K562 (cell line): ENCODE data around the gene KNDC1. TPM values are rescaled to one million over a fixed set of nuclear protein-coding genes. Genes with fewer than 3 reads are reported as not detected.

Experiments
- ATAC-seq: fragments of 200-7000 bp; cut with Tn5 transposase; 3 replicates; pipeline ENCODE4 v1.9.1; 2020; ENCODE audit warnings: moderate library complexity
- BruUV-seq: library from RNA; stranded (reverse); fragments of 400-500 nt; replicated peaks from 2 replicates; lab custom pipeline; 2021; lab: Mats Ljungman, UMichigan
- CTCF ChIA-PET: fragments of 300-600 bp; formaldehyde crosslinking; extraction: SDS; loops from one replicate; lab custom pipeline; 2021; ENCODE audit warnings: low intra/inter-chr PET ratio; lab: Yijun Ruan, JAX
- POLR2A ChIA-PET: fragments of 300-600, 350-650 bp; sonication (Branson Sonifier 250); formaldehyde crosslinking; extraction: SDS; loops from one replicate; lab custom pipeline; 2021; ENCODE audit warnings: antibody characterized with exemption, inconsistent platforms; lab: Yijun Ruan, JAX
- DNase-seq, 4 experiments: peaks; one replicate each; pipeline versions ENCODE4 v3.0.0 to v3.0.0-alpha.2; 2011 to 2018; ENCODE audit warnings: low spot score in 3 of 4, mixed read lengths in 3 of 4; ENCODE audit errors: extremely low read depth in 1 of 4
- FAIRE-seq: peaks from 2 replicates; lab custom pipeline; 2011; peaks lifted over from hg19 to GRCh38; lab: Jason Lieb, UNC
- H2AFZ ChIP-seq: 2 replicates; pipeline ENCODE4 v1.6.0; 2011; ENCODE audit warnings: low read depth, low read length, control low read depth, inconsistent platforms
- H3K27ac ChIP-seq: fragments of 200-600 bp; 3 replicates; pipeline ENCODE4 v1.8.0; 2011; ENCODE audit warnings: low read depth, mild to moderate bottlenecking, control low read depth, inconsistent platforms, low read length, moderate library complexity, mixed read lengths; ENCODE audit errors: extremely low read depth
- H3K27me3 ChIP-seq, 2 experiments: fragments of 300-600 bp in 1 of 2; 2 replicates in 1 of 2; 3 replicates in 1 of 2; pipeline versions ENCODE4 v1.6.0 to v1.8.0; 2011; ENCODE audit warnings: inconsistent platforms in 2 of 2, low read length in 2 of 2, mild to moderate bottlenecking in 1 of 2, mixed read lengths in 1 of 2, moderate library complexity in 1 of 2; ENCODE audit not compliant: control insufficient read depth in 2 of 2, insufficient read depth in 2 of 2
- H3K36me3 ChIP-seq: fragments of 300-600 bp; 3 replicates; pipeline ENCODE4 v1.8.0; 2011; ENCODE audit warnings: mild to moderate bottlenecking, low read length, inconsistent platforms; ENCODE audit not compliant: control insufficient read depth, insufficient read depth
- H3K4me1 ChIP-seq, 2 experiments: fragments of 200-600 bp in 1 of 2; replicated peaks in 1 of 2; 2 replicates in 1 of 2; 3 replicates in 1 of 2; pipeline versions ENCODE4 v1.5.1 to v1.8.0; 2011; ENCODE audit warnings: inconsistent platforms in 2 of 2, low read length in 2 of 2, mild to moderate bottlenecking in 1 of 2, mixed read lengths in 1 of 2, moderate library complexity in 1 of 2; ENCODE audit not compliant: control insufficient read depth in 2 of 2, insufficient read depth in 2 of 2
- H3K4me2 ChIP-seq: 2 replicates; pipeline ENCODE4 v1.6.1; 2011; ENCODE audit warnings: low read length, control low read depth, inconsistent platforms, mixed read lengths; ENCODE audit not compliant: insufficient read depth
- H3K4me3 ChIP-seq: fragments of 200-600 bp; sonication (generic), shearing (Covaris generic); 2 replicates; pipeline ENCODE4 v1.5.1; 2016; ENCODE audit warnings: control low read depth, inconsistent platforms
- H3K79me2 ChIP-seq: fragments of 200-600 bp; 3 replicates; pipeline ENCODE4 v1.8.0; 2011; ENCODE audit warnings: low read length, inconsistent platforms; ENCODE audit not compliant: control insufficient read depth, insufficient read depth
- H3K9ac ChIP-seq, 2 experiments: 2 replicates each; pipeline versions ENCODE4 v1.6.0 to v1.6.1; 2011; ENCODE audit warnings: low read depth in 2 of 2, low read length in 2 of 2, control low read depth in 1 of 2, inconsistent platforms in 1 of 2, mild to moderate bottlenecking in 1 of 2, mixed read lengths in 1 of 2; ENCODE audit not compliant: insufficient read depth in 1 of 2
- H3K9me1 ChIP-seq: one replicate; pipeline ENCODE4 v1.6.0; 2011; ENCODE audit warnings: inconsistent platforms, mild to moderate bottlenecking, low read length, moderate library complexity; ENCODE audit not compliant: control insufficient read depth, insufficient read depth
- H3K9me3 ChIP-seq: replicated peaks from 2 replicates; pipeline ENCODE4 v1.5.1; 2011; ENCODE audit warnings: low read depth, low read length, inconsistent platforms; ENCODE audit not compliant: control insufficient read depth, insufficient read depth
- H4K20me1 ChIP-seq: replicated peaks from 2 replicates; pipeline ENCODE4 v1.6.1; 2011; ENCODE audit warnings: low read length, inconsistent platforms, mixed read lengths; ENCODE audit not compliant: control insufficient read depth, insufficient read depth
- ETV5 ChIP-seq: sonication (generic); formaldehyde crosslinking; IDR thresholded peaks from 2 replicates; pipeline ENCODE4 v1.4.0; 2020; ENCODE audit warnings: low read depth, mild to moderate bottlenecking, missing genetic modification reagents
- EWSR1 ChIP-seq: fragments of 450-650 bp; IDR thresholded peaks from 2 replicates; pipeline ENCODE4 v1.6.1; 2018; ENCODE audit warnings: borderline replicate concordance, mild to moderate bottlenecking, low read depth, moderate library complexity; ENCODE audit not compliant: partially characterized antibody
- JUND ChIP-seq, 2 experiments: IDR thresholded peaks; 2 replicates in 1 of 2; 3 replicates in 1 of 2; pipeline ENCODE4 v1.6.1; 2011; ENCODE audit warnings: borderline replicate concordance in 2 of 2, low read depth in 2 of 2, low read length in 2 of 2, improper control_type of control experiment in 1 of 2, missing biosample characterization in 1 of 2, missing genetic modification characterization in 1 of 2, missing genetic modification reagents in 1 of 2
- MYNN ChIP-seq, 2 experiments: sonication (generic); formaldehyde crosslinking in 1 of 2; IDR thresholded peaks; 2 replicates each; pipeline versions ENCODE4 v1.5.0 to v1.6.1; 2016 to 2020; ENCODE audit warnings: antibody characterized with exemption in 1 of 2, missing genetic modification reagents in 1 of 2
- RFX1 ChIP-seq: fragments of 450-650 bp; IDR thresholded peaks from 2 replicates; pipeline ENCODE4 v1.6.1; 2016; ENCODE audit warnings: mild to moderate bottlenecking, moderate library complexity
- RNF219 ChIP-seq: fragments of 250-450 bp; sonication (Bioruptor Pico); IDR thresholded peaks from 2 replicates; pipeline ENCODE4 v1.5.0; 2022; ENCODE audit warnings: mild to moderate bottlenecking
- TCF7 ChIP-seq: sonication (generic); IDR thresholded peaks from 2 replicates; pipeline ENCODE4 v1.6.1; 2016; ENCODE audit warnings: antibody characterized with exemption, borderline replicate concordance
- TCFL5 ChIP-seq: fragments of 250-450 bp; sonication (Bioruptor Pico); conservative IDR thresholded peaks from 2 replicates; pipeline ENCODE4 v1.6.1; 2021; ENCODE audit warnings: mild to moderate bottlenecking, moderate library complexity, matching md5 sums
- ZNF444 ChIP-seq: fragments of 250-450 bp; sonication (Bioruptor Pico); IDR thresholded peaks from 2 replicates; pipeline ENCODE4 v1.4.0; 2020; ENCODE audit warnings: mild to moderate bottlenecking, moderate library complexity
- ZNF780A ChIP-seq: fragments of 250-450 bp; sonication (Bioruptor Pico); IDR thresholded peaks from 2 replicates; pipeline ENCODE4 v1.5.0; 2021; ENCODE audit warnings: mild to moderate bottlenecking
- WGBS: fragments of 100-300 bp; shearing (Covaris generic); methylation state at CpG from one replicate; pipeline ENCODE4 v1.1.6; 2016; ENCODE audit warnings: low coverage, mixed read lengths; ENCODE audit not compliant: insufficient coverage; ENCODE audit errors: missing lambda C conversion rate; 5-methylcytosine and 5-hydroxymethylcytosine counted together
- in situ Hi-C: fragments of 300-500 bp; cut with MboI; formaldehyde crosslinking; loops from 4 replicates; pipeline ENCODE4 v1.15.0; 2018; ENCODE audit warnings: inconsistent platforms, mixed read lengths
- intact Hi-C: fragments of 100-400 bp; cut with micrococcal nuclease; formaldehyde crosslinking; loops from 2 replicates; pipeline ENCODE4 v1.14.2; 2022
- polyA plus RNA-seq, 8 experiments: library from polyadenylated mRNA; depleted of rRNA in 4 of 8; stranded (reverse) in 5 of 8; unstranded in 3 of 8; fragments of >200 nt; fragmentation: Nextera tagmentation in 2 of 8; fragmentation: Illumina TruSeq in 1 of 8; extraction: Ambion mirVana in 2 of 8; extraction: Trizol in 1 of 8; gene quantifications; 2 replicates each; pipeline versions ENCODE4 v1.2.1 to v1.2.3, GENCODE V29; 2011 to 2014; ENCODE audit warnings: inconsistent platforms in 1 of 8, missing spikeins in 1 of 8
- total RNA-seq, 7 experiments: library from RNA; depleted of rRNA in 6 of 7; stranded (reverse); fragments of >200 nt in 6 of 7; fragmentation: Illumina TruSeq in 2 of 7; extraction: Trizol in 2 of 7; gene quantifications; 2 replicates each; pipeline versions ENCODE4 v1.2.1 to v1.2.3, GENCODE V29; 2011 to 2021; ENCODE audit warnings: low replicate concordance in 1 of 7
- TF ChIP-seq, protein P1 (sequence below): fragments of 200-400 bp; formaldehyde crosslinking; IDR thresholded peaks from 2 replicates; pipeline ENCODE4 v1.6.1; 2017; ENCODE audit warnings: mild to moderate bottlenecking, low read depth, low read length, moderate library complexity
- TF ChIP-seq, protein P2 (sequence below): IDR thresholded peaks from 2 replicates; pipeline ENCODE4 v1.6.1; 2011; ENCODE audit not compliant: insufficient read length; ENCODE audit errors: extremely low read depth

The KNDC1 gene
- total and polyA plus RNA-seq, 9 of the 15 experiments (the other 6 are each of a cell fraction or from before 2014, with no cell fraction given): 0.07 to 0.26 (median 0.11) TPM; not detected in 6

GRCh38 chr10:133165556-133166503 lies 5.8 kb downstream of the KNDC1 start (continued):
- TF ChIP-seq RNF219 (CRISPR knock-in tag): no peak

DNA sequence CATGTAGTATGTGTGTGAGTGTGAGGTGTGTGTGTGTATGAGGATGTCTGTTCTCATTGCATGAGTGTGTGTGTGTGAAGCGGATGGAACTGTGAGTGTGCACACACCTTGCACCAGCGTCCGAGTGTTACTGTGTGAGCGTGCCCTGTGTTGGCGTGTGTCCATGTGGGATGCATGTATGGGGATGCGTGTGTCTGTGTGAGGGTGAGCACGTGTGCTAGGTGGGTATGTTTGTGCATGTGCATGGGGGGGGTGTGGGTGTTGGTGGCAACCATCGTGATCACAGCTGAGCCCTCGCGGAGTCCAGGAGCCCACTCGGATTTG lies 6.4 kb downstream of the KNDC1 start:
- Histone ChIP-seq H3K9me3 (no peaks in the 10 kb centered on the region), H3K4me1 (peaks cover 0 to 30% of the 10 kb centered on the region in 2 experiments; a peak in 2 of 5 replicates), H3K4me2 (no peak overlapping the region), H3K9me1 (no peaks in the 10 kb centered on the region), H2AFZ (no peak overlapping the region), H3K4me3 (no peak overlapping the region), H4K20me1 (no peaks in the 10 kb centered on the region), H3K36me3 (no peaks in the 10 kb centered on the region), H3K27me3 (peaks cover 3 to 70% of the 10 kb centered on the region in 2 experiments; a peak in 2 of 5 replicates), H3K9ac (no peak overlapping the region), H3K27ac (no peak overlapping the region), H3K79me2 (no peaks in the 10 kb centered on the region)
- no peak for FAIRE-seq
- in situ Hi-C loops (no loop called here), intact Hi-C loops (no loop called here)
- WGBS: 37% methylated on average over 11 of the region's 11 CpGs
- ChIA-PET CTCF (no interaction called here), POLR2A (no interaction called here)
- ATAC-seq: no peak
- no peak for DNase-seq
- no TSS peak for BruUV-seq
- no peak for TF ChIP-seq EWSR1
- TF ChIP-seq, protein P1, sequence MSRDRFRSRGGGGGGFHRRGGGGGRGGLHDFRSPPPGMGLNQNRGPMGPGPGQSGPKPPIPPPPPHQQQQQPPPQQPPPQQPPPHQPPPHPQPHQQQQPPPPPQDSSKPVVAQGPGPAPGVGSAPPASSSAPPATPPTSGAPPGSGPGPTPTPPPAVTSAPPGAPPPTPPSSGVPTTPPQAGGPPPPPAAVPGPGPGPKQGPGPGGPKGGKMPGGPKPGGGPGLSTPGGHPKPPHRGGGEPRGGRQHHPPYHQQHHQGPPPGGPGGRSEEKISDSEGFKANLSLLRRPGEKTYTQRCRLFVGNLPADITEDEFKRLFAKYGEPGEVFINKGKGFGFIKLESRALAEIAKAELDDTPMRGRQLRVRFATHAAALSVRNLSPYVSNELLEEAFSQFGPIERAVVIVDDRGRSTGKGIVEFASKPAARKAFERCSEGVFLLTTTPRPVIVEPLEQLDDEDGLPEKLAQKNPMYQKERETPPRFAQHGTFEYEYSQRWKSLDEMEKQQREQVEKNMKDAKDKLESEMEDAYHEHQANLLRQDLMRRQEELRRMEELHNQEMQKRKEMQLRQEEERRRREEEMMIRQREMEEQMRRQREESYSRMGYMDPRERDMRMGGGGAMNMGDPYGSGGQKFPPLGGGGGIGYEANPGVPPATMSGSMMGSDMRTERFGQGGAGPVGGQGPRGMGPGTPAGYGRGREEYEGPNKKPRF: no peak
- no peak for TF ChIP-seq ZNF444 (CRISPR knock-in tag)
- TF ChIP-seq ZNF780A: no peak
- TF ChIP-seq TCFL5 (CRISPR knock-in tag): no peak
- TF ChIP-seq MYNN (IDR thresholded peaks at IDR 0.05): no peak
- no peak for TF ChIP-seq MYNN (CRISPR knock-in tag; IDR thresholded peaks at IDR 0.05)
- TF ChIP-seq JUND (IDR thresholded peaks at IDR 0.05; ENCODE audit: borderline replicate concordance, low read depth, low read length): no peak
- TF ChIP-seq JUND (tag; IDR thresholded peaks at IDR 0.05; ENCODE audit: borderline replicate concordance, low read depth, low read length): no peak
- no peak for TF ChIP-seq TCF7
- no peak for TF ChIP-seq RFX1
- TF ChIP-seq, protein P2, sequence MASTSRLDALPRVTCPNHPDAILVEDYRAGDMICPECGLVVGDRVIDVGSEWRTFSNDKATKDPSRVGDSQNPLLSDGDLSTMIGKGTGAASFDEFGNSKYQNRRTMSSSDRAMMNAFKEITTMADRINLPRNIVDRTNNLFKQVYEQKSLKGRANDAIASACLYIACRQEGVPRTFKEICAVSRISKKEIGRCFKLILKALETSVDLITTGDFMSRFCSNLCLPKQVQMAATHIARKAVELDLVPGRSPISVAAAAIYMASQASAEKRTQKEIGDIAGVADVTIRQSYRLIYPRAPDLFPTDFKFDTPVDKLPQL: no peak
- no peak for TF ChIP-seq ETV5 (CRISPR knock-in tag)
